Fibroblast of upper back skin (primary cell): ENCODE measurements around the gene MAGED2.
"Not testable (repeated sequence)": the region's sequence is repeated elsewhere in the genome, so short reads cannot be mapped to it uniquely, and the experiment has no call there.

Experiments
- DNase-seq: peaks from one replicate; pipeline ENCODE4 v3.0.0-alpha.2; 2013

MAGED2 gene, protein sequence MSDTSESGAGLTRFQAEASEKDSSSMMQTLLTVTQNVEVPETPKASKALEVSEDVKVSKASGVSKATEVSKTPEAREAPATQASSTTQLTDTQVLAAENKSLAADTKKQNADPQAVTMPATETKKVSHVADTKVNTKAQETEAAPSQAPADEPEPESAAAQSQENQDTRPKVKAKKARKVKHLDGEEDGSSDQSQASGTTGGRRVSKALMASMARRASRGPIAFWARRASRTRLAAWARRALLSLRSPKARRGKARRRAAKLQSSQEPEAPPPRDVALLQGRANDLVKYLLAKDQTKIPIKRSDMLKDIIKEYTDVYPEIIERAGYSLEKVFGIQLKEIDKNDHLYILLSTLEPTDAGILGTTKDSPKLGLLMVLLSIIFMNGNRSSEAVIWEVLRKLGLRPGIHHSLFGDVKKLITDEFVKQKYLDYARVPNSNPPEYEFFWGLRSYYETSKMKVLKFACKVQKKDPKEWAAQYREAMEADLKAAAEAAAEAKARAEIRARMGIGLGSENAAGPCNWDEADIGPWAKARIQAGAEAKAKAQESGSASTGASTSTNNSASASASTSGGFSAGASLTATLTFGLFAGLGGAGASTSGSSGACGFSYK

DNA sequence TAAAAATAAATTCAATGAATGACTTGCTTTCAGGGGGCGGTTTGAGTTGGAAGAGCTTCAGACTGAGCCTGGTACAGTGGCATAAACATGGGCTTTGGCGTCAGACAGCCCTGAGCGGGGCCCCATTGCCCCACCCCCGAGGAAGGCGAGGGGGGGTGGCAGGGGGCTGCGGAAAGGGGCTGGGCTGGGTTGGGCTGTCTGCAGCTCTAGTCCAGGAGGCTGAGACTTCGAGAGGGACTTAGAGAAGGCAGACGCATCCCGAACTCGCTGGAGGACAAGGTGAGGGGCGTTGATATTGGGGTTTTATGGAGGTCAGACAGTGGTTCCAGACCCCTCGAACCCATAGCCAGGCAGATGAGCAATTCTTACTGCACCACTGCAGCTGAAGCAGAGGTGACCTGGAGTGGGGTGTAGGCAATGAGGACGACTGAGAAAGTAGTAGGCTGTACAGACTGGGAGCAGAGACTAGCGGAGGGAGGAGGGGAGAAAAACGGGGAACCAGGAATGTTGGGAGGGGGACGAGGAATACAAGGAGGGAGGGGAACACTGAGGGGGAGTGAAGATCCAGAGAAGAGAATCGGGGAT is at the start of gene MAGED2:
TSS of gene MAGED2 (plus strand) at position 222 of the 585 bp plus-strand sequence. CDS start 1,587 bp downstream, outside the sequence.
- peak; percentile 42 for DNase-seq

DNA sequence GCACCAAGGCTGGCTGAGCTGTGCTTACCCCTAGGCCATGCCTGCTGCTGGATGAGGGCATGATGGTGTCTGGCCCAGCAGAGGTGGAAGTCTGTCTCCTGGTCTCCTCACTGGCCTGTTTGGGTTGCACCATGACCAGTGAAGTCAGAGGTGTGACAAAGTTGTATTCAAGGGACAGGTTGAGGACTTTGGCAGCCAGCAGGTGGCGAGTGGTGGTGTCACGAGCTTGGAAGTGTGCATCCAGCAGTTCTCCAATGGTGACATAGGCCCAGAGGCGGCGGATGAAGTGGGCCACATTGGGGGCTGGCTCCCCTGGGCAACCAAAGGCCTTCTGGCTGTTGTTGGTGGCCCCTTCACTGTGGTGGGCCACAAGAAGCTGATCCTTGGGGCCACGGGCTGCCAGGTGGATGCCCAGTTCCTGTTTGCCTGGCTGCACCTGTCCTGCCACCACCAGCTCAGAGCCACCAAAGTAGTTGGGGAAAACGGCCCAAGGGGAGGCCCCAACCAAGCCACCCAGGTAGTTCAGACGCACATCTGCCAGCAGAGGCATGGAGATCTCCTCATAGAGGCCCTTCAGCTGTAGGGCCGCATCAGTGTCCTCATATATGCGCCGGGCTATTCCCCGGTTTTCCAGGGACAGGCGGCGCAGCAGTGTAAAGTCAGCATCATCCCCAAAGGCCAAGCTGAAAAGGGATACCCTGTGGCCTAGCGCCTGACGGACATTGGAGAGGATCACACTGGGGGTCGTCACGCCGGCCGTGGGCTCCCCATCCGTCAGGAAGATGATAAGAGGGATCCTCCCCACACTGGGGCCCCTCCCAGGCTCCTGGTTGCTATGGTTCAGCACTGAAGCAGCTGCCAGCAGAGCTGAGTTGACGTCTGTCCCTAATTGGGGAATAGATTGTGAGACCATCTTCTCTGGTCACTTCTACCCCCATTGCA is 49.2 kb upstream of the MAGED2 start:
- no peak for DNase-seq

DNA sequence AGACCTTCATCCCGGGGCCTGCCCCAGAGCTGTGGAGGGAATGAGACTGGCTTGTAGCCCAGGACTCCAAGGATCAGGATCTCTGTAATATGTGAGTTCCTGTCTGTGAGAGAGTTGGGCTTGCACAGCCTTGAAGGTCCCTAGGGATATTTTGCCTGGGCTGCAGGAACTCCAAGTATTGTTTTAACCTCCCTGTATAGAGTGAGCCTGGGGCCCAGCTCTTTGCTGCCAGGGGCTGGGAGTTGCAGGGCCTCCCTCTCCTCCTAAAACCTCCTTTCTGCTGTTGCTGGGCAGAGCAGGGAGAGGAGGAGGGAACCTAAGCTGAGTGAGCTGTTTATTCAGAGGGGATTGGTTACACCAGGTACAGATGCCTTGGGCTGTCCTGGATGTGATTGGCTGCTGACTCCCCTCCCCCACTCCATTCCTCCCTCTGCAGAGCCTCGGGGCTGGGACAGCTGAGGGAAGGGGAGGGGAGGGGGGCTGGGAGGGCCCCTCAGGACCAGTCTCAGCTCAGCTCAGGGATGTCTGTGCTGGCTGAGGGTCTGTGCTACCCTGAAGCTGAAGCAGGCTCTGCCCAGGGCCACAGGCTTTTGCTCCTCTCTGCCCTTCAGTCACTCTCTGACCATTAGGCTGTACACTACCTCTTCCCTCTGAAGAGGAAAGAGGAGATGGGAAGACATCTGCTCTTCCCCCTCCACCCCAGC is 33.0 kb upstream of the MAGED2 start:
- peak; percentile 76 for DNase-seq

DNA sequence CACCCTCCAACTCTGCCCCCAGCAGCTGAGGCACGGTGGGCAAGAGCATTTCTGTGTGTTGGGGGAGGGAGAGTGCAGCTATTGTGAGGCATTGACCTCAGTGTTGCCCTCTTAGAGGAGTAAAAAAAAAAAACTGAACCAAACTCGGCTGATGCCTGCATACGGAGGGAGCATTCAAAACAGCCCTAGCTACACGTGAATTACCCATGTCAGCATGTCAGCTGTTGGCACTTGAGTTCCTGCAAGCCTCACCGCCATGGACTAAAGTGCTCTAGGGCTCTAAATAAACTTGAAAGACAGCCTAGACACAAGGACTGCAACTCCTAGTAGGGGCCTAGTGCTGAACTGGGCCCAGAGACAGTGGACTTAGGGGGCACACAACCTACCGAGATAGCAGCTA is 31.5 kb upstream of the MAGED2 start:
- DNase-seq, result no peak

DNA sequence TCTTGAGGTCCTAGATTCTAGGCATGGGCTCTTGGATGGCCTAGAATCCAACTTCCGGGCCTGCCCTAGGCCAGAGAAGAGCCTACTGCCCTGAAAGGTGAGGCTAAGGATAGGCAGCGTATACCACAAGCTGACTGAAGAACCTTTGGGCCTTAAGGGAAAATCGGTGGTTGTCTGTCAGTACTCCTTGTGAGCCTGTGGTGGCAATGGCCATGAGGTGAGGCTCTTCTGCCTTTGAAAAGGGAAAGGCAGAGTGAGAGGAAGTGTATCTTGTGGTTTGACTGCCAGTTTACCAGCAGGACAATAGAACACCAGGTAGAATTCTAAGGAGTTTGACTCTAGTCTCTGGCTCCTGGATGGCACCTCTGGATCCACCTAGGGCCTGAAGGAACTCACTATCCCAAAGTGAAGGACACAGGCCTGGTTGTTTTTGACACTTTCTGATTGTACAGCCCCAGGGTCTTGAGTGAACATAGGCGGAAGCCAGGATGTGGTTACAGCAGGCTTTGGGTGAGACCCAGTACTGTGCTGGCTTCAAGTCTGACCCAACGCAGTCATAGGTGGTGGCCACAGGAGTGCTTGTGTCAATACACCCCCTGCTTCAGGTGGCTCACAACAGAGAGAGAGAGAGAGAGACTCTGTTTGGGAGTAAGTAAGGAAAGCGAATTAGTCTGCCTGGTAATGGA is 30.4 kb upstream of the MAGED2 start:
- no peak for DNase-seq

DNA sequence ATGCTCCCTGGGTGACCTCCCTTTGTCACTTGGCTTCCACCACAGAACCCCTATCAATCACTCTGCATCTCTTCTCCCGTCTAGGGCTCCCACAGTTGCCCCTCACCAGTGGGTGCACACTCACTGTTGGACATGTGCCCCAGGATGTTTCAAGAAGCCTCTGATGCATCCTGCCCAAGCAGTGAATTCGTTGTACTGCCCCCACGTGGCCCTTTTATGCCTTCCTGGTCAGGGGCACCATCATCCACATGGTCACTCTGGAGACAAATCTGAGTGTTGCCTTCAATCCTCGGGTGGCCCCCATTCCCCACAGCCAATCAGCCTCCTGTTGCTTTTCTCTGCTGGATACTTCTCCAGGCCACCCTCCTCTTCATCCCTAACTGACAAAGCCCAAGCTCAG is 21.6 kb upstream of the MAGED2 start:
- DNase-seq, result no peak

DNA sequence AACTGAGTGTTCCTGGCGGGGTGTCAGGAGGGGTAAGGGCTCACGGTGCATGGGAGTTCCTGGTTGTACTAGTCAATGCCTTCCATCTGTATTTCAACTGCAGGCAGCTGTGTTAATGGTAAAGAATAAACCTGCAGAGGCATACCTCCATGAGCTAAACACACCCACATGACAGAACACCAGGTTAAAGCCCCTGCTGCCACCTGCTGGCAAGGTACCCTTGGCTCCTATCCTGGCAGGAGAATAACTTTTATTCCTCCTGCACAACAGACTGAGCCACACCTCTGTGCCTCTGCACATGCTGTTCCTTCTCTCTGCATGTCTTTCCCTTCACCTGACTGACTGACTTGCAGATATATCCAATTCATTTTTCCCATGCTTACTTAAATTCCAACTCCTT is 20.6 kb upstream of the MAGED2 start:
- no peak for DNase-seq

DNA sequence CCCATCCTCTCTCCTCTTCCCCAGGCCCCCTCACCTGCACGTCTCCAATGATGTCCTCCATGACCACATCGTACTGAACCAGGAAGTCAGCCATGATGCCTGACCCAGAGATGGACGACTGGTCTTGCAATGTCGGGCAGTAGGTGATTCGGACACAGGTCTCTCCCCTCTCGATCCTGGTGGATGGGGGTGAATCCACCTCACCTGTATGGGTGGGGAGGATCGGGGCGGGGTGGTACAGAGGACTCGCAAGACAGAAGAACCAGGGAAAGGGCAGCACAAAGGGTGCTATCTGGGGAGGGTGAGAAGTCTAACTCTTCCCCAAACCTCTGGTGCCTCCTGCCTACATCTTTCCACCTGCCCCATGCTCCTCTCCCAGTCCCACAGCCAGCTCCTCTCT is 19.1 kb upstream of the MAGED2 start:
- no peak for DNase-seq

DNA sequence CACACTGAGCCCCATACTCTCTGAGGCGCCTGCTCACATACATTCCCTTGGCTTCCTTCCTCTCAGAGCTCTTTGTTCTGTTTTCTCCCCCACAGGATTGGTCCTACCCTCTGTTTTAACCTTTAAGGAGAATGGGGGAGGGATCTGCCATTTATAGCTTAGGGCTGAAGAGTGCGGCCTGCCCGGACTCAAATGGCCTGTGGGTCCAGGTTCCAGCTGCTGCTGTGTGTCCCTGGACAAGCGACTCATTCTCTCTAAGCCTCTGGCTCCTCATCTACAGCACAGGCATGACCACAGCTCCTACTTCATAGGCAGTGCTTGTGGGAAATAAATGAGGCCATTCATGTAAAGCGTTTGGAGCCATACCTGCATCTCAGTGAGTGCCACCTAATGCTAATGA is 18.1 kb upstream of the MAGED2 start:
- DNase-seq, result not testable (repeated sequence)

DNA sequence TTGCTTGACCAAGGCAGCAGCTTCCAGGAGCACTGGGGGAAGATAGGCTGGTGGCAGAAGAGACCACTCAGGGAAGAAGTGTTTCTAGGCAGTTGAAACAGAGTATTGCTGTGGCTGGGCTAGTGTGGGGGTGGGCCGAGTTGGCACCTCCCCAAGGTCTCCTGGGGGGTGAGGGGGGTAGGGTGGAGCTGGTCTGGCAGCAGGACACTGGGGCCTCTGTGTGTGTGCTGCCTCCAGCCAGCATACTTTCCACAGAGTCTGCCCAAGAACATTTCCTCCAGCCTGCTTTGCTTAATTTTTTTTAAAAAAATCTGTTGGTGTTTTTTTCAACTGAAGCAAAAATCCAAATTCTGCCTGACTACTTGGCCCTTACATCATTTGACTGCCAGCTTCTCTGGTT is 13.5 kb upstream of the MAGED2 start:
- DNase-seq, result no peak

DNA sequence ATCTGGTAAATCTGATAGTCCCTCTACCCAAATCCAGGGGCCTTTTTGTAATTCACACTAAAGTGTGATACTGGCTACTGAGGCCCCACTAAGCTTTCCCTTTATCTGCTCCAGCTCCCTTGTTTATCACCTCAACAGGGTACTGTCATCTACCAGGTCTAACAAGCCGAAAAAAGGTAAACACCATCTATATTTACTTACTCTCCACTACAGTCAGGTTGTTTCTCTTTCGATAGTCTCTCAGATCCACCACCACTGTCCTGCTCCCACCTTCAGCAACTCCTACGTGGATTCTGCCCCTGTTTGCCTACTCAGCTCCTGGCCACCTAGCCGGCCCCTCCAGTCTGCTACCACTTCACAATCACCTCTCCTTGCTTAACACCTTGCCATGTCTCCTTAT is 12.8 kb upstream of the MAGED2 start:
- no peak for DNase-seq

DNA sequence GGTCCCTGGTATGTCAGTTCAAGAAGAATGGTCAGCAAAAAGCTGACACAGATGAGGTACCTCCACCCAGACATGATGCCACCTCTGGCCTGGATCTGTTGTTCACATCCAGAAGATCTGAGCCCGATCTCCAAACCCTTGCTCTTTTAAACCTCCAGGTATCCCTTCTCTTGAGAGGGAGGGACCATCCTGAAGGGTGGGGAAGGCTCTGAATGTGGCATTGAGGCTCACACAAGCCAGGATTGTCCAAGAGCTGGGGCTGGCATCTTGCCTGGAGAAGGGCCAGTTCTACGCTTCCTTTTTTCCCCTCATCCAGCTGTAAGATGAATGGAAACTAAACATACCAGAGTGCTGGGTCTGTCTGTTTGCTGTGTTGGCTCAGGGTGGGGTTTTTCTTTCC is 9.4 kb upstream of the MAGED2 start, which contains the start of gene ITIH6:
TSS of gene ITIH6 (minus strand) at position 119 of the 400 bp plus-strand sequence. CDS start at position 74, 45 bp downstream.
- no peak for DNase-seq

DNA sequence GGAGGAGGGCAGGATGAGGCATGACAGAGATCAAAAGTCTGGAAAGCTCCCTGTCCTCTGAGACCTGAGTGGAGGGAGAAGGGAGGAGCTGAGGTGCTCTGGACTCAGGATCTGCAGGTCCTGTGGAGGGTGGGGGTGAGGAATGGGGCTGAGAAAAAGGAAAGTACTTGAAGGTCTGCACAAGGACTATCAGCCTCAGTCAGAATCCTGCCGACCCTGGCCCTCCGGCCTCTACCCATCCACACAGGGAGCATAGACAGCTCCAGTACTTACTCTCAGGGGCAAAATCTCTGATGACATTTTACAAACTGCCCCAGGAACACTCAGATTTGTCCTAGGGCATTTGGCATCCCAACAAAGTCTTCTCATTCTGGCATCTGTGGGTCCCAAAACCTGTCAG is 8.5 kb upstream of the MAGED2 start:
- no peak for DNase-seq

DNA sequence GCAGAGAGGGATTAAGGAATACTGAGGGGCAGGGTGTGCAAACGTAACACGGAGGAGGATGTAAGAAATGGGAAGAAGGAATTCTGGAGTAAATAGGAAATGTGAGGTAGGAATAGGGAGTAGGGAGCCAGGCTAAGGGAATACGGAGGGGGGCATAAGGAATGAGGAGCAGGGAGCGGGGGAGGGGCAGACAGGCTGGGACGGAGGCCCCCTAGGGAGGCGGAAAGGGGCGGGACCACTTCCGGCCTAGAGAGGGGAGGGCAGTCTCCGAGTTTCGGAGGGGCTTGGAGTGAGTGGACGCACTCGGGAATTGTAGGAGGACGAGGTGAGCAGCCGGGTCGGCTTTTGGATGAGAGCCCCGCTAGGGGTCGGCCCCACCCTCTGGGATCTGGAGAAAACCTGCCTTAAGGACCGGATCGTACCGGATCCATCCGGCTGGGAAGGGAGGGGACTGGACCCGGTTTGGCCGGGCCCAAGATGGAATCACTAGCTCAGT is 612 bp downstream of the MAGED2 start:
- peak; percentile 76 for DNase-seq

DNA sequence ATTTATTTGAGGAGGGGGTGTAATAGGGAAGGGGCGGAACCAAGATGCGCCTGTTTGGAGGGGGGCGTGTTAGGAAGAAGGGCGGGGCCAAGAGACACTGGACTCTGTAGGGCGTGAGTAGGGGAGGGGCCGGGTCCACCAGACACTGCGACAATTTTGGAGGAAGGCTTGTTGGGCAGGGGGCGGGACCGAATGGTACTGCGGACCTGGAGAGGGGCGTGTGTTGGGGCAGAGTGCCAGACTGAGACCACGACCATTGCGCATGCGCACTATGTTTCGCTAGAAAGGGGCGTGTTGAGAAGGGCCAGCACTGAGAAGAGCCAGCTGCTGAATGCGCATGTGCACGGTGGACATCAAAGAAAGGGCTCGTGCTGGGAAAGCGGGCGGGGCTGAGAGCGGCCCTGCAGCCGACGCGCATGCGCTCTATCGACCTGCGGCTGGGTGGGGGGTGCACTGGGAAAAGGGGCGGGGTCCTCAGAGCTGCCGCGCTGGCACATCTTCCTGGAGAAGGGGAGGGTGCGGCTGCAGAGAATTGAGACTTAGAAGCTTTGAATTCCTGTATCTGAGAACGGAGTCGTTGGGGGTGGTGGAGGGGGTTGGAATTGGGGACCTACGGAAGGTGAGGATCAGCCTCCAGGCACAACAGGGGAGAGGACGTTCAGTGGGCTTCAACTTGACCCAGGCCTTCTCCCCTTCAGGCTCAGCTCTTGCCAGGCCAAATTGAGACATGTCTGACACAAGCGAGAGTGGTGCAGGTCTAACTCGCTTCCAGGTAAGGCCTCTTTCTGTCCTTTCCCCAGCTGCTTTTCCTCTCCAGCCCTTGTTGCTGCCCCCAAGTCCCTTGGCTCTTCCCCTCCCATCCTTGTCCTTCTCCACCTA is 1.3 kb downstream of the MAGED2 start:
- DNase-seq, result peak; percentile 97

DNA sequence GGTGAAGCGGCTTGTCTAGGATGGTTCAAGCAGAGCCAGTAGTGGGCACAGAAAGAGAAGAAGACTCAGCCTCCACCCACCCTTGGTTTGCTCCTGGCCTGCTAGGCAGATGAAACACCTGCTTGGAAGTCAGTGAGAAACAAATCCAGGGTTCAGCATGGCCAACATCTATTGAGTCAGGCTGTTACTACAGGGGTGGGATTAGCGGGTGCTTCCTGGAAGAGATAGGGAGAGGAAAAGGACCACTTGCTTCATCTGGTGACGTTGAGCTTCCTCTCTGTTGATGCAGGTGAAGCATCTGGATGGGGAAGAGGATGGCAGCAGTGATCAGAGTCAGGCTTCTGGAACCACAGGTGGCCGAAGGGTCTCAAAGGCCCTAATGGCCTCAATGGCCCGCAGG is 3.0 kb downstream of the MAGED2 start:
- no peak for DNase-seq

DNA sequence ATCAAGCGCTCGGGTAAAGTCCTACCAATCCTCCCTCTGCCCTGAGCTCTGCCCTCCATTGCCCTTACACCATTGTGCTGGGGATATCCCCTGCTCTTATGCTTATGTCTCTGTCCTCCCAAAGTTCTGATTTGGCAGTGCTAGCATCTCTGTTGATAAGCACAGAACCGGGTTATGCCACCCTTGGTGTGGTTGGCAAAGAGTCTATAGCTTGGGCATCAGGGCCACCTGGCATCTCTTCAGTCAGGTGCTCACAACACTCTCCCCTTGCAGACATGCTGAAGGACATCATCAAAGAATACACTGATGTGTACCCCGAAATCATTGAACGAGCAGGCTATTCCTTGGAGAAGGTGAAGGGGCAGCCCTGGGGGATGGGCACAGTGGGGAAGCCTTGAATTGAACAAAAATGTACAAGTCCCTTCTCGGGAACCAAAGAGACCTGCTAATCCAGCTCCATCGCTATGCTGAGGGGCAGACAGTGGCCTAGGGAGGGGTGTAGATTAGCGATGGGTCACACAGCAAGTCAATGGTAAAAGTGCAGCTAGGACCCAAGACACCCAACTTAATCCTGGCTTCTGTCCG is 3.8 kb downstream of the MAGED2 start:
- no peak for DNase-seq

DNA sequence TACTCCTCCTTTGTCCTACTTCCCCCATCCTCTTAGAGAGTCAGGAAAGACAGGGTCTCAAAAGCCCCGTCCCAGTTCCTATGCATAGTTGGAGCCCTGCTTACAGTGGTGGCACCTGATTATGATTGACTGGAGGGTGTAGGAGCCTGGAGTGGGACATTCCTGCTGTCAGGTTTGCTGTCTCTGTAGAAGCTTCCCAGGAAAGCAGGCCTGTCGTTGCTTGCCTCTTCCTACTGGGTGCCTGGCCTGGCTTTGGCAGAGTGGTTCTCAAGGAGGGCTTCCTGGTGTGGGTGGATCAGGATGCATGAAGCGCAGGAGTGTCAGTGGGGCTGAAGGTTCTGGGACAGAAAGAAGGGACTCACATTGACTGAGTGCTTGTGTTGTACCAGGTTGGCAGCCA is 4.8 kb downstream of the MAGED2 start:
- no peak for DNase-seq

DNA sequence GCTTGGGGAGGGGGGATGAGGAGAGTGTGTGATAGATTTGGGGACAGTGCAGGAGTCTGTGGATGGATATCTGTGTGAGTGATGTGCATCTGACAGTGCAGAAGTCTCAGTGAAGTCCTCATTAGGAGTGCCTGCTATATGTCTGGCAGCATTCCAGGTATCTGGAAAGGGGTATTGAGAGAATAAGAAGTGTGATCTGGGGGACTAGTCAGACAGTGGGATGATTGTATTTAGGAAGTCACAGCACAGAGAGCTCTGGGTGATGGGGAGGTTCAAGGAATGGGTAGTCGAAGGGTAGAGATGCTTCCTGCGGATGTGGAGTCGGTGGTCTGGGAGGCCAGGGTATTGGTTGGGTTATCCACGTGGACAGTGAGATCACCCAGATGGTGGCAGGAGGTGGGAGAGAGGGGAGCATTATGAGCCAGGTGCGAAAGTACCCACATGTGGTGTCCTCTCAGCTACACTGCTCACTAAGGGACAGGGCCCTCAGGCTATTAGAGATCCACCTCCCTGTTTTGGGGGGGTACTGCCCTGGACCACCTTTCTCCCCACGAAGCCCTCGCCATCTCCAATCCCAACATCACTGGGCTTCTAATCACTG is 9.8 kb downstream of the MAGED2 start:
- DNase-seq, result peak; percentile 8

DNA sequence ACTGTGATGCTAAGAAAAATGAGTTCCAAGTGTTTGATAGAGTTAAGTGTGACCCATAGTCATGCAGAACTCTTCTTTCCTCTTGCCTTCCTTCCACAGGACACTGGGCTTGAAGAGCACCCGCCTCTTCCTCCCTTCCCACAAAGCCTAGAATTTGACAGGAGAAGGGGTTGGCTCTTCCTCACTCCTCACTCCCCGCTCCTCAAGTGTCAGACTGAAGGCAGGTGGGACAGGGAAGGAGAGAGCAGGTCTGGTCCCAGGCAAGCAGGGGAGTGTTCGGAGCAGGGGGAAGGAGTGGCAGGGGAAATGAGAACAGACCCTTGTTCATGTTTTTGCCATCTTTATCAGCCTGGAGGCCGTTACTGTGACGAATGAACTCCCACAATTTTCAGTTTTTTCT is 10.7 kb downstream of the MAGED2 start:
- DNase-seq, result no peak
